ENCODE data around the gene NOM1.

GRCh38 chr7:156962897-156963296 lies 13.4 kb downstream of the NOM1 start:
- no peak for TF ChIP-seq POLR2AphosphoS5 (IDR thresholded peaks at IDR 0.05; ENCODE audit: low read depth)
- TF ChIP-seq REST (IDR thresholded peaks at IDR 0.05; ENCODE audit: unreplicated experiment): no peak
- TF ChIP-seq CTCF (conservative IDR thresholded peaks at IDR 0.05; ENCODE audit: low read depth in 2 of 2): no peak
- no peak for TF ChIP-seq EZH2phosphoT487 (IDR thresholded peaks at IDR 0.05; ENCODE audit: unreplicated experiment)
- TF ChIP-seq EZH2 (IDR thresholded peaks at IDR 0.05; ENCODE audit: low read depth, unreplicated experiment): no peak
- no peak for TF ChIP-seq ZNF114 (CRISPR knock-in tag; IDR thresholded peaks at IDR 0.05)
- no peak for TF ChIP-seq JUNB (IDR thresholded peaks at IDR 0.05; ENCODE audit: unreplicated experiment)
- TF ChIP-seq ZNF331 (CRISPR knock-in tag; IDR thresholded peaks at IDR 0.05; ENCODE audit: low read depth): no peak
- TF ChIP-seq NANOG (IDR thresholded peaks at IDR 0.05; ENCODE audit: borderline replicate concordance): no peak
- TF ChIP-seq STAT1 (IDR thresholded peaks at IDR 0.05; ENCODE audit: unreplicated experiment): no peak
- no peak for TF ChIP-seq ETS1 (IDR thresholded peaks at IDR 0.05)

All from GM23338 (cell line).